Kasumi-1 (cell line): Measurements from ENCODE around the gene ACTN2.

Source experiments
- DNase-seq, 2 experiments: peaks; one replicate each; lab custom pipeline; 2025; lab: John Stamatoyannopoulos, UW

ACTN2 gene

GRCh38 chr1:236691348-236691747 lies 5.0 kb downstream of the ACTN2 start:
- DNase-seq: no peak

- no peak for DNase-seq
Measured at GRCh38 chr1:236692128-236692527, 5.8 kb downstream of the ACTN2 start.

- DNase-seq: no peak
Measured at GRCh38 chr1:236692742-236693141, 6.4 kb downstream of the ACTN2 start.

GRCh38 chr1:236699366-236699765 lies 13.1 kb downstream of the ACTN2 start:
- no peak for DNase-seq

- DNase-seq: no peak
Measured at GRCh38 chr1:236700903-236701302, 14.6 kb downstream of the ACTN2 start.

- DNase-seq: no peak
Measured at GRCh38 chr1:236701782-236702181, 15.5 kb downstream of the ACTN2 start.

GRCh38 chr1:236702791-236703394 lies 16.6 kb downstream of the ACTN2 start:
- no peak for DNase-seq

- no peak for DNase-seq
Measured at GRCh38 chr1:236705771-236706170, 19.5 kb downstream of the ACTN2 start.

GRCh38 chr1:236706183-236706582 lies 19.9 kb downstream of the ACTN2 start:
- DNase-seq: no peak

- DNase-seq: no peak
Measured at GRCh38 chr1:236710328-236710892, 24.1 kb downstream of the ACTN2 start.

GRCh38 chr1:236716160-236716559 lies 29.9 kb downstream of the ACTN2 start:
- DNase-seq: no peak

- DNase-seq: no peak
Measured at GRCh38 chr1:236717811-236718210, 31.5 kb downstream of the ACTN2 start.

- DNase-seq: no peak
Measured at GRCh38 chr1:236718328-236718727, 32.0 kb downstream of the ACTN2 start.

- no peak for DNase-seq
Measured at GRCh38 chr1:236720206-236720605, 33.9 kb downstream of the ACTN2 start.

GRCh38 chr1:236720611-236721010 lies 34.3 kb downstream of the ACTN2 start:
- DNase-seq: no peak

GRCh38 chr1:236724049-236724448 lies 37.8 kb downstream of the ACTN2 start:
- no peak for DNase-seq

GRCh38 chr1:236724506-236724905 lies 38.2 kb downstream of the ACTN2 start:
- no peak for DNase-seq

GRCh38 chr1:236725668-236726067 lies 39.4 kb downstream of the ACTN2 start:
- no peak for DNase-seq

- DNase-seq: no peak
Measured at GRCh38 chr1:236727521-236727920, 41.2 kb downstream of the ACTN2 start.

GRCh38 chr1:236728752-236729151 lies 42.5 kb downstream of the ACTN2 start:
- DNase-seq: no peak

- no peak for DNase-seq
Measured at GRCh38 chr1:236733653-236734052, 47.4 kb downstream of the ACTN2 start.

- no peak for DNase-seq
Measured at GRCh38 chr1:236734141-236734765, 48.0 kb downstream of the ACTN2 start.

GRCh38 chr1:236736761-236737160 lies 50.5 kb downstream of the ACTN2 start:
- no peak for DNase-seq

- DNase-seq: no peak
Measured at GRCh38 chr1:236741753-236742152, 55.5 kb downstream of the ACTN2 start.
